H9 (cell line): ENCODE measurements around the gene THSD4. TPM values are rescaled to one million over a fixed set of nuclear protein-coding genes. Genes with fewer than 3 reads are reported as not detected.

Experiments used
- DNase-seq: peaks from one replicate; pipeline ENCODE4 v3.0.0-alpha.2; 2017
- H2AFZ ChIP-seq: one replicate; pipeline ENCODE4 v1.6.1; 2013; ENCODE audit warnings: mild to moderate bottlenecking, low read length, control low read depth, moderate library complexity
- H2AK5ac ChIP-seq: 2 replicates; pipeline ENCODE4 v1.6.1; 2013; ENCODE audit warnings: low read length, control low read depth, mixed read lengths; ENCODE audit not compliant: insufficient read length
- H2BK120ac ChIP-seq: one replicate; pipeline ENCODE4 v1.6.1; 2013; ENCODE audit warnings: low read depth, mild to moderate bottlenecking, low read length, control low read depth, inconsistent platforms; ENCODE audit not compliant: poor library complexity, severe bottlenecking
- H2BK12ac ChIP-seq: 2 replicates; pipeline ENCODE4 v1.6.1; 2013; ENCODE audit warnings: low read length, control low read depth, mixed read lengths, low read depth; ENCODE audit not compliant: insufficient read length
- H2BK15ac ChIP-seq: 2 replicates; pipeline ENCODE4 v1.6.1; 2013; ENCODE audit warnings: low read depth, low read length, control low read depth
- H2BK20ac ChIP-seq: one replicate; pipeline ENCODE4 v1.6.1; 2013; ENCODE audit warnings: low read depth, mild to moderate bottlenecking, low read length, control low read depth, inconsistent platforms; ENCODE audit not compliant: poor library complexity, severe bottlenecking
- H2BK5ac ChIP-seq: 2 replicates; pipeline ENCODE4 v1.6.1; 2013; ENCODE audit warnings: low read length, control low read depth, mixed read lengths; ENCODE audit not compliant: insufficient read length
- H3K14ac ChIP-seq: 2 replicates; pipeline ENCODE4 v1.6.1; 2013; ENCODE audit warnings: low read length, control low read depth; ENCODE audit not compliant: insufficient read depth
- H3K18ac ChIP-seq: 2 replicates; pipeline ENCODE4 v1.6.1; 2013; ENCODE audit warnings: low read depth, mild to moderate bottlenecking, mixed read lengths, low read length, control low read depth; ENCODE audit not compliant: insufficient read length
- H3K23ac ChIP-seq: 2 replicates; pipeline ENCODE4 v1.6.1; 2013; ENCODE audit warnings: low read length, control low read depth, mixed read lengths, low read depth; ENCODE audit not compliant: insufficient read length
- H3K23me2 ChIP-seq: 2 replicates; pipeline ENCODE4 v1.6.1; 2013; ENCODE audit warnings: low read depth, mild to moderate bottlenecking, mixed read lengths, low read length, control low read depth; ENCODE audit not compliant: insufficient read length, poor library complexity, severe bottlenecking
- H3K27ac ChIP-seq: 2 replicates; pipeline ENCODE4 v1.5.1; 2013; ENCODE audit warnings: low read length, control low read depth, mixed read lengths, low read depth; ENCODE audit not compliant: insufficient read length
- H3K27me3 ChIP-seq: 2 replicates; pipeline ENCODE4 v1.6.1; 2013; ENCODE audit warnings: low read length, control low read depth, inconsistent platforms; ENCODE audit not compliant: insufficient read depth
- H3K4ac ChIP-seq: 2 replicates; pipeline ENCODE4 v1.6.1; 2013; ENCODE audit warnings: low read depth, mild to moderate bottlenecking, control low read depth, inconsistent platforms, low read length, moderate library complexity
- H3K4me1 ChIP-seq: 2 replicates; pipeline ENCODE4 v1.6.1; 2013; ENCODE audit warnings: low read length, control low read depth, inconsistent platforms; ENCODE audit not compliant: insufficient read depth
- H3K4me2 ChIP-seq: 2 replicates; pipeline ENCODE4 v1.6.1; 2013; ENCODE audit warnings: low read length, control low read depth, mixed read lengths; ENCODE audit not compliant: insufficient read length, insufficient read depth
- H3K56ac ChIP-seq: 2 replicates; pipeline ENCODE4 v1.6.1; 2013; ENCODE audit warnings: low read depth, mild to moderate bottlenecking, mixed read lengths, low read length, control low read depth; ENCODE audit not compliant: insufficient read length
- H3K79me1 ChIP-seq: 2 replicates; pipeline ENCODE4 v1.6.1; 2013; ENCODE audit warnings: low read depth, mild to moderate bottlenecking, moderate library complexity, low read length, control low read depth, inconsistent platforms; ENCODE audit not compliant: insufficient read depth, poor library complexity, severe bottlenecking
- H3K79me2 ChIP-seq: 2 replicates; pipeline ENCODE4 v1.6.1; 2013; ENCODE audit warnings: low read length, control low read depth, inconsistent platforms; ENCODE audit not compliant: insufficient read depth
- H3K9ac ChIP-seq: 2 replicates; pipeline ENCODE4 v1.6.1; 2013; ENCODE audit warnings: low read length, control low read depth, mixed read lengths; ENCODE audit not compliant: insufficient read length; ENCODE audit errors: extremely low read depth
- H3K9me3 ChIP-seq: one replicate; pipeline ENCODE4 v1.6.1; 2013; ENCODE audit warnings: low read depth, low read length, inconsistent platforms; ENCODE audit not compliant: control insufficient read depth
- H3T11ph ChIP-seq: one replicate; pipeline ENCODE4 v1.6.1; 2013; ENCODE audit warnings: mild to moderate bottlenecking, low read length, control low read depth, inconsistent platforms
- H4K20me1 ChIP-seq: one replicate; pipeline ENCODE4 v1.6.1; 2013; ENCODE audit not compliant: control insufficient read depth, insufficient read length, insufficient read depth
- H4K5ac ChIP-seq: 2 replicates; pipeline ENCODE4 v1.6.1; 2013; ENCODE audit warnings: low read depth, mild to moderate bottlenecking, mixed read lengths, low read length, control low read depth; ENCODE audit not compliant: insufficient read length
- H4K8ac ChIP-seq: replicated peaks from 2 replicates; pipeline ENCODE4 v1.6.1; 2013; ENCODE audit warnings: low read length, control low read depth, mixed read lengths, low read depth; ENCODE audit not compliant: insufficient read length
- H4K91ac ChIP-seq: 2 replicates; pipeline ENCODE4 v1.6.1; 2013; ENCODE audit warnings: low read depth, mild to moderate bottlenecking, moderate library complexity, mixed read lengths, low read length, control low read depth; ENCODE audit not compliant: insufficient read length
- H3K27ac Mint-ChIP-seq, 3 experiments: 2 replicates in 2 of 3; 3 replicates in 1 of 3; pipeline ENCODE4 v1.8.0; 2020 to 2021; ENCODE audit warnings: mixed read lengths in 3 of 3, mild to moderate bottlenecking in 1 of 3, moderate library complexity in 1 of 3
- H3K27me3 Mint-ChIP-seq: 2 replicates; pipeline ENCODE4 v1.8.0; 2021; ENCODE audit warnings: low read depth, mild to moderate bottlenecking, moderate library complexity, mixed read lengths
- H3K36me3 Mint-ChIP-seq, 3 experiments: 2 replicates in 2 of 3; 3 replicates in 1 of 3; pipeline ENCODE4 v1.8.0; 2020 to 2021; ENCODE audit warnings: low read depth in 3 of 3, mixed read lengths in 3 of 3; ENCODE audit not compliant: insufficient read depth in 1 of 3
- H3K4me1 Mint-ChIP-seq, 2 experiments: 2 replicates each; pipeline ENCODE4 v1.8.0; 2020; ENCODE audit warnings: mixed read lengths in 2 of 2
- H3K4me3 Mint-ChIP-seq, 2 experiments: 2 replicates in 1 of 2; 3 replicates in 1 of 2; pipeline ENCODE4 v1.8.0; 2020 to 2021; ENCODE audit warnings: mild to moderate bottlenecking in 2 of 2, mixed read lengths in 2 of 2, moderate library complexity in 1 of 2
- H3K9me3 Mint-ChIP-seq, 2 experiments: 2 replicates in 1 of 2; 3 replicates in 1 of 2; pipeline ENCODE4 v1.8.0; 2020; ENCODE audit warnings: mild to moderate bottlenecking in 2 of 2, mixed read lengths in 2 of 2, moderate library complexity in 1 of 2
- CTCF ChIP-seq: fragments of 200-600 bp; sonication (generic); conservative IDR thresholded peaks from 3 replicates; pipeline ENCODE4 v1.8.0; 2021; ENCODE audit warnings: antibody characterized with exemption, mild to moderate bottlenecking
- WGBS: extraction: QIAGEN DNeasy Blood & Tissue Kit; methylation state at CpG from one replicate; pipeline ENCODE4 v1.1.7; 2013; ENCODE audit warnings: missing lambda C conversion rate, low lambda C conversion rate, mixed read lengths; ENCODE audit not compliant: insufficient read length; ENCODE audit errors: extremely low coverage; 5-methylcytosine and 5-hydroxymethylcytosine counted together
- total RNA-seq: library from RNA; stranded (reverse); gene quantifications from 2 replicates; pipeline ENCODE4 v1.2.1, GENCODE V29; 2021

The THSD4 gene
- total RNA-seq, 1 experiment from 2014 or later, result 5.5 TPM

GRCh38 chr15:71111950-71112349 is 3.3 kb upstream of the THSD4 start:
- peaks cover 7% of the 10 kb centered on the region; the same call in 1 of the 2 replicates for H3K4me1 ChIP-seq
- no peak overlapping the region for H3K4me2 ChIP-seq

More at GRCh38 chr15:71111950-71112349, 3.3 kb upstream of the THSD4 start:
- Histone ChIP-seq H3K27ac (no peak overlapping the region), H4K5ac (no peak overlapping the region), H2AK5ac (no peak overlapping the region), H3K79me2 (no peaks in the 10 kb centered on the region), H3K18ac (no peak overlapping the region), H2AFZ (no peak overlapping the region), H2BK15ac (no peak overlapping the region), H2BK5ac (no peak overlapping the region), H3K4ac (no peak overlapping the region), H4K20me1 (no peaks in the 10 kb centered on the region), H3K23me2 (peaks cover 13% of the 10 kb centered on the region), H3K14ac (no peak overlapping the region), H3K79me1 (no peaks in the 10 kb centered on the region), H3K27me3 (peaks cover 2% of the 10 kb centered on the region; the same call in 1 of the 2 replicates), H2BK120ac (no peak overlapping the region), H2BK12ac (no peak overlapping the region), H3K56ac (no peak overlapping the region), H3K23ac (no peak overlapping the region), H4K91ac (no peak overlapping the region), H3T11ph (no peak overlapping the region), H4K8ac (no peak overlapping the region), H3K9me3 (no peaks in the 10 kb centered on the region), H3K9ac (no peak overlapping the region), H2BK20ac (no peak overlapping the region)
- Mint-ChIP-seq H3K27me3 (peaks cover 24% of the 10 kb centered on the region), H3K27ac (no peak overlapping the region), H3K9me3 (no peaks in the 10 kb centered on the region), H3K36me3 (no peaks in the 10 kb centered on the region), H3K4me3 (no peak overlapping the region), H3K4me1 (peaks cover 48 to 49% of the 10 kb centered on the region in 2 experiments)
- no peak for TF ChIP-seq CTCF
- no CpG with 5 or more reads among the region's 4 CpGs for WGBS
- peak; percentile 17 for DNase-seq
